Measurements from ENCODE around the gene CEACAM20.
"Not testable (repeated sequence)": the region's sequence is repeated elsewhere in the genome, so short reads cannot be mapped to it uniquely, and the experiment has no call there.

The CEACAM20 gene

GRCh38 chr19:44476559-44477408 is 52.7 kb downstream of the CEACAM20 start:
- DNase-seq (ENCODE audit: low read depth), result no peak

DNA sequence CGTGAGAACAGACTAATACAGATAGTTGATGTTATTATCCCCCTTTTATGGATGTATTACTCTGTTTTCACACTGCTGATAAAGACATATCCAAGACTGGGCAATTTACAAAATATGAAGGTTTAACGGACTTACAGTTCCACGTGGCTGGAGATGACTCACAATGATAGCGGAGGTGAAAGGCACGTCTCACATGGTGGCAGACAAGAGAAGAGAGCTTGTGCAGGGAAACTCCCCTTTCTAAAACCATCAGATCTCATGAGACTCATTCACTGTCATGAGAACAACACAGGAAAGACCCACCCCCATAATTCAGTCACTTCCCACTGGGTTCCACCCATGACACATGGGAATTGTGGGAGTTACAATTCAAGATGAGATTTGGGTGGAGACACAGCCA is 60.7 kb downstream of the CEACAM20 start:
- DNase-seq (ENCODE audit: low read depth), result not testable (repeated sequence)

- DNase-seq (ENCODE audit: low read depth), result not testable (repeated sequence)
These were observed 66.7 kb downstream of the CEACAM20 start for GRCh38 chr19:44462600-44463286.

All from stimulated activated CD8-positive, alpha-beta memory T cell treated with anti-CD3 and anti-CD28 coated beads, Interleukin-7, amount 100 ng/mL, for 24 hours (primary cell).